NCI-H460 (cell line): ENCODE data around the gene HOXD11. TPM values are rescaled to one million over a fixed set of nuclear protein-coding genes. Genes with fewer than 3 reads are reported as not detected.

Experiments used
- DNase-seq: peaks from one replicate; pipeline ENCODE4 v3.0.0-alpha.2; 2016; ENCODE audit warnings: low read depth; ENCODE audit errors: extremely low read depth
- small RNA-seq, 2 experiments: library from RNA; depleted of rRNA; stranded (forward); fragments of <200 nt; gene quantifications; one replicate each; pipeline ENCODE3, GENCODE V24; 2014
- total RNA-seq: library from RNA; depleted of rRNA; stranded (reverse); fragments of >200 nt; shearing (Covaris generic); gene quantifications from 2 replicates; pipeline ENCODE4 v1.2.3, GENCODE V29; 2014; rRNA removed

The HOXD11 gene
- total RNA-seq, 1 experiment from 2014 or later = not detected

GRCh38 chr2:176158855-176159662, 52.0 kb downstream of the HOXD11 start:
- no peak for DNase-seq

Small RNAs within 50 kb of the gene (small RNA-seq; reads per million reads assigned to genes)
- 0.81 to 15.0 reads per million in 2 experiments for gene MIR10B

Other genes starting within 250 kb of the HOXD11 start
- 20.8 and 24.0 TPM in 2 replicates for gene LNPK, start 105.0 kb upstream of the HOXD11 start, total RNA-seq
- gene EVX2, start 23.3 kb upstream of the HOXD11 start, total RNA-seq = not detected in 2 replicates
- 4.7 and 5.2 TPM in 2 replicates for gene HOXD13, start 14.6 kb upstream of the HOXD11 start, total RNA-seq
- 0.20 TPM in 1 of 2 replicates, not detected in the other for gene HOXD12, start 7.5 kb upstream of the HOXD11 start, total RNA-seq
- gene HOXD10, start 9.5 kb downstream of the HOXD11 start, total RNA-seq = 0.25 TPM in 1 of 2 replicates, not detected in the other
- gene HOXD9, start 15.4 kb downstream of the HOXD11 start, total RNA-seq = not detected in 2 replicates
- gene HOXD8, start 22.4 kb downstream of the HOXD11 start, total RNA-seq = 11.7 and 13.9 TPM in 2 replicates
- not detected in 2 replicates for gene HOXD4, start 44.3 kb downstream of the HOXD11 start, total RNA-seq
- gene HOXD3, start 50.0 kb downstream of the HOXD11 start, total RNA-seq = not detected in 2 replicates
- not detected in 2 replicates for gene HOXD1, start 81.4 kb downstream of the HOXD11 start, total RNA-seq
- 39.5 and 44.1 TPM in 2 replicates for gene MTX2, start 162.2 kb downstream of the HOXD11 start, total RNA-seq